Ishikawa (cell line): ENCODE data around the gene RGMA.
A peak's percentile ranks its signal among the peaks of the same experiment; 100 is the strongest.

Experiments used
- CEBPB ChIP-seq: IDR thresholded peaks from 2 replicates; pipeline ENCODE4 v1.6.1; 2012
- CREB1 ChIP-seq: IDR thresholded peaks from 2 replicates; pipeline ENCODE4 v1.6.1; 2012; ENCODE audit warnings: low read depth
- EGR1 ChIP-seq: IDR thresholded peaks from 2 replicates; pipeline ENCODE4 v1.6.1; 2012
- EP300 ChIP-seq: IDR thresholded peaks from 2 replicates; pipeline ENCODE4 v1.6.1; 2012; ENCODE audit warnings: borderline replicate concordance
- FOXM1 ChIP-seq: IDR thresholded peaks from 2 replicates; pipeline ENCODE4 v1.6.1; 2012; ENCODE audit warnings: low read depth, borderline replicate concordance
- MAX ChIP-seq: IDR thresholded peaks from 2 replicates; pipeline ENCODE4 v1.6.1; 2012
- NFIC ChIP-seq: IDR thresholded peaks from 2 replicates; pipeline ENCODE4 v1.6.1; 2012
- RAD21 ChIP-seq: IDR thresholded peaks from 2 replicates; pipeline ENCODE4 v1.6.1; 2012; ENCODE audit warnings: low read depth
- REST ChIP-seq: IDR thresholded peaks from 2 replicates; pipeline ENCODE4 v1.6.1; 2012; ENCODE audit warnings: low read depth, mild to moderate bottlenecking
- TAF1 ChIP-seq: IDR thresholded peaks from 2 replicates; pipeline ENCODE4 v1.6.1; 2012; ENCODE audit warnings: low read depth, mild to moderate bottlenecking
- TCF12 ChIP-seq: IDR thresholded peaks from 2 replicates; pipeline ENCODE4 v1.6.1; 2012; ENCODE audit warnings: low read depth
- TEAD4 ChIP-seq: IDR thresholded peaks from 2 replicates; pipeline ENCODE4 v1.6.1; 2012
- USF1 ChIP-seq: IDR thresholded peaks from 2 replicates; pipeline ENCODE4 v1.6.1; 2012
- YY1 ChIP-seq: IDR thresholded peaks from 2 replicates; pipeline ENCODE4 v1.6.1; 2012; ENCODE audit warnings: low read depth
- ZBTB7A ChIP-seq: IDR thresholded peaks from 2 replicates; pipeline ENCODE4 v1.6.1; 2012; ENCODE audit warnings: low read depth

The RGMA gene

GRCh38 chr15:93088981-93089726 is at the start of gene RGMA:
TSS of gene RGMA (minus strand) at chr15:93089211. CDS start at chr15:93088932, 279 bp downstream.
- TF ChIP-seq TAF1 (no peak), TEAD4 (no peak), ZBTB7A (peak; percentile 18; the same call in 1 of the 2 replicates)

GRCh38 chr15:93136606-93137005 is 47.6 kb upstream of the RGMA start:
- TF ChIP-seq USF1 (no peak), TCF12 (no peak), EGR1 (no peak), CEBPB (no peak), ZBTB7A (no peak), MAX (no peak), TEAD4 (no peak), RAD21 (no peak), FOXM1 (no peak), TAF1 (no peak), REST (no peak), NFIC (no peak), EP300 (no peak)

GRCh38 chr15:93135997-93136397 is 47.0 kb upstream of the RGMA start:
- TF ChIP-seq CEBPB (no peak), USF1 (no peak), TCF12 (no peak), CREB1 (no peak)

- TF ChIP-seq EGR1 (no peak), TCF12 (no peak), MAX (no peak), ZBTB7A (no peak), USF1 (no peak), NFIC (no peak), YY1 (no peak), EP300 (no peak), TEAD4 (no peak), REST (no peak), CREB1 (no peak), RAD21 (no peak), FOXM1 (no peak), TAF1 (no peak), CEBPB (no peak)
These were observed 46.4 kb upstream of the RGMA start for GRCh38 chr15:93135459-93135858.

- no peak for TF ChIP-seq EGR1
- no peak for TF ChIP-seq MAX
- no peak for TF ChIP-seq USF1
- TF ChIP-seq YY1 = no peak
- no peak for TF ChIP-seq TAF1
- no peak for TF ChIP-seq CREB1
- no peak for TF ChIP-seq TEAD4
- TF ChIP-seq TCF12 = no peak
These were observed 42.6 kb upstream of the RGMA start for GRCh38 chr15:93131485-93132095.
